ENCODE measurements around the gene OR13F1.
"Not testable (repeated sequence)": the region's sequence is repeated elsewhere in the genome, so short reads cannot be mapped to it uniquely, and the experiment has no call there.

The OR13F1 gene

DNA sequence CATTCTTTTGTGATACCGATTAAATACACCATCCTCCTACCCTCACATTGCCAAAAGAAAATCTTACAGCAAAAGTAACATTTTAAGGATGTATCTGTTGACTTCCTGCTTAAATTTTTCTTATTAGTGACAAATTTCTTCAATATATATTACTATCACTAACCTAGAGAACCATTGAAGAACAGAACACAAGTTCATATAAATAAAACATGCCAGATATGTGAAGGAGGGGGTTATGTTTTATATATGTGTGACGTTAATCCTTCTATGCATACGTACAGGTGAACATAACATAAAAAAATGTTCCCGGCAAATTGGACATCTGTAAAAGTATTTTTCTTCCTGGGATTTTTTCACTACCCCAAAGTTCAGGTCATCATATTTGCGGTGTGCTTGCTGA, at the start of gene OR13F1:
OR13F1 (plus strand) TSS at position 301 of the 400 bp plus-strand sequence; CDS start at position 301, 0 bp downstream.
- DNase-seq: no peak

GRCh38 chr9:104456831-104457230, 47.2 kb upstream of the OR13F1 start:
- DNase-seq: no peak

- no peak for DNase-seq
Measured at GRCh38 chr9:104463864-104464263, 40.2 kb upstream of the OR13F1 start.

- no peak for DNase-seq
Measured at GRCh38 chr9:104468261-104468660, 35.8 kb upstream of the OR13F1 start.

DNA sequence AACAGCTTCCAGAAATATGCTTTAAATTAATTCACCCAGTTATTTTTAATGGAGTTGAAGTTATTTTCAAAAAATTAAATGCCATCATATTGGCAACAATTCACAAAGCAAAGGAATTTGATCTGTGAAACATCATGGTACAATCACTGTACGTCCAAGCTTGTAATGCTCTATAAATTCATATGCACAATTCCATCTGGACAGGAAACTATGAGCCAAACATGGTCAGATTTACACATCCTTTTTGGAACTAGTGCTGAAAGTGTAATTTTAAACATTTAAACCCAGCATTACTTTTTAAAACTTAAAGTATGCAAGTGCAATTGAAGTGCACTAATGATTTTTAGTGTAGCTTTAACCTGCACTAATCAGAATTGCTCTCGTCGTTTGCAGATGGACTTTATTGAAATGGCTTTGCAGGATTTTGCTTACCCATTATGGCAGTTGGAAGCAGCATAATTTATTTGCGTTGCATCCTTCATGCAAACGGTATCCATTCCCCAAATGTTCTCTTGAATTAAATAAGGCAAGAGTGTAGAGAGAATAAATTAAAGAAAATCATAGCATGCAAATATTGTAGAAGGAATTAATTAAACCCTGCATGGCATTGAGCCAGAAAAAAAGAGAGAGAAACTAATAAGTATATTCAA, 21.0 kb upstream of the OR13F1 start:
- no peak for DNase-seq

DNA sequence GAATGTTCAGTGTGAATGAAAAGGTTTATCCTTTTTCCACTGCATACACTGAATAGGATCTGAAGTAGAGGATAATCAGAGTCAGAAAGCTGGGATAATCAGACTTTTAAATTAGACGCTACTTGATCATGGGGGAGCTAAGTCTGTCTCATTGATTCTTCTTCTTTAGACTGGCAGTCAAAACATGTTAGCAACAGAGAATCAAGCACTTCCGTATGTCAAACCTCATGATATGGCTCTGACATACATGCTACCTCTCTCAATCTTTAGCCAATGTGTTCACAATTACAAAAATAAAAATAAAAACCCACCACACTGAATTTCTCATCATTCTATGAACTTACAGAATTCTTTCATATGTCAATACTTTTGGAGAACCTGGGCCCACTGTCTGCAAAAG, 19.0 kb upstream of the OR13F1 start:
- no peak for DNase-seq

- DNase-seq: no peak
Measured at GRCh38 chr9:104494808-104495207, 9.3 kb upstream of the OR13F1 start.

DNA sequence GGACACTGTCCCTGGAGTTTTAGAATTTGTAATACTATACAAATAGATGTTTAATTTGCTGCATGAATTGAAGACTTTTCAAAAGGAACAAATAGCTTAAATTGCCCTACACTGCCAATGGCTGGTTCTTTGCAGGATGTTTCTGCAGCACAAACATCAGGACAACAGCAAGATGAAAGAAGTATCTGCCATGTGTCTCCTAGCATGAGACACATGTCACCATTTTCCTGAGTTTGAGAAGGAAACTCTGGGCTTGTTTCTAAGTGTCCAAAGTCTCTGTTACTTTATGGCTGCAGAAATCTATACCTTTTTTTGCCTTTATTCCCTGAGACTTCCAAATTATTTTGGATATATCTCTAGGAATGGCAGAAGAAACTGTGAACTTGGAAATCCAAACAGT, 623 bp upstream of the OR13F1 start:
- DNase-seq: no peak

- DNase-seq: no peak
Measured at GRCh38 chr9:104506565-104506964, 2.5 kb downstream of the OR13F1 start.

- DNase-seq: no peak
Measured at GRCh38 chr9:104514901-104515300, 10.8 kb downstream of the OR13F1 start.

DNA sequence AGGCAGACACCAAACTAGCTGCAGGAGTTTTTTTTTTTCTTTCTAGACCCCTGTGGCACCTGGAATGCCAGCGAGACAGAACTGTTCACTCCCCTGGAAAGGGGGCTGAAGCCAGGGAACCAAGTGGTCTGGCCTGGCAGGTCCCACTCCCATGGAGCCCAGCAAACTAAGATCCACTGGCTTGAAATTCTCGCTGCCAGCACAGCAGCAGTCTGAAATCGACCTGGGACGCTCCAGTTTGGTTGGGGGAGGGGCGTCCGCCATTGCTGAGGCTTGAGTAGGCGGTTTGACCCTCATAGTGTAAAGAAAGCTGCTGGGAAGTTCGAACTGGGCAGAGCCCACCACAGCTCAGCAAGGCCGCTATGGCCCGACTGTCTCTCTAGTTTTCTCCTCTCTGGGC, 16.2 kb downstream of the OR13F1 start:
- not testable (repeated sequence) for DNase-seq

DNA sequence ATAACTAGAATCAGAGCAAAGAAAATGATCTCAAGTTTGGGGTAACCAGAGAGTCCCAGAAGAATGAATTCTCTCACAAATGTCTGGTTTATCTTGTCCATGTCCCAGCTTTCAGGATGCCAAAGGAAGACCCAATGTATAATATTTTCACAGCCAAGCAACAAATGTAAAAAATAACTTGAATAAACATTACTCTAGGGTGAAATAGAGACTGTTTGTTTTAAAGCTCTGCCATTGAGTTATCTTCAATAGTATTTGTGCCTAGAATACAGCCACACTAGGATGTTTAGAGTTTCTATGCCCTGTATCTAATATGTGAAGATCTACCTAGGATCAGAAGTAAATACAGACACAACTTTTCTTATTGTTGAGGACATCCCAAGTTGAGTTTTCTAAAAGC, 23.0 kb downstream of the OR13F1 start, which contains the start of gene OR13C4:
OR13C4 (minus strand) TSS at position 101 of the 400 bp plus-strand sequence; CDS start at position 101, 0 bp downstream.
- no peak for DNase-seq

DNA sequence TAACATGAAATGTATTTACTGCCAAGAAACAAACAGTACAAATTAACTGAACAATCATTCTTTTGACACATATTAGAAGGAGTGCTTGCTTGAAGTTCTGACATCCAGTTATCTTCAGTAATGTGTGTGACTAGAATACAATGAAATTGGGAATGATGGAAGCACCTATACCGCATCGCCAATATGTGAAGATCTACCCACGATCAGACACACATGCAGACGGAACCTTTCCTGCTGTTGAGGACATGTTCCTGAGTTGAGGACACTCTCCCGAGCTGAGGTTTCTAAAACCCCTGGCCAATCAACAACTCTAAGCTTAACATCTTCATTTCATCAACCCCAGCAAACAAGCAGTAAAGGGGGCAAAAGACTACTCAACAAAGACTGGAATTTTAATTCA, 32.7 kb downstream of the OR13F1 start, which contains the start of gene OR13C3:
OR13C3 (minus strand) TSS at position 101 of the 400 bp plus-strand sequence. CDS start 133 bp downstream, outside the sequence.
- DNase-seq: no peak

DNA sequence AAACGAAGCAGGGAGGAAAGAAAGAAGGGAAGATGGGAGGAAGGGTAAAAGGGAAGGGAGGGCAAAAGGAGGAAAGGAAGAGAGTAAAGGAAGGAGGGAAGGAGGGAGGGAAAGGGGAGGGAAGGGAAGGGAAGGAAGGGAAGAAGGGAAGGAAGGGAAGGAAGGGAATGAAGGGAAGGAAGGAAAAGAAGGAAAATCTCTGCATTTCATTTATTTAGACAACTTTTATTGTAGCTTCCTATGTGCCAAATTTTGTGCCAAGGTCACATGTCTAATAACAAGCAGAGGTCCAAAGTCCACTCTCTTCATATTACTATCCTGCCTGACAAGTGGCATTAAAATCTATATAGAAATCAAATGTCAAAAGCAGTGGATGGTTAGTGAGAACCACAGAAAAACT, 35.2 kb downstream of the OR13F1 start:
- no peak for DNase-seq

GRCh38 chr9:104544644-104545043, 40.6 kb downstream of the OR13F1 start:
- DNase-seq: no peak

GRCh38 chr9:104553261-104553660, 49.2 kb downstream of the OR13F1 start:
- no peak for DNase-seq

Measured in NCI-H510A (cell line).